GM21515 (cell line): ENCODE data around the gene USH1C.

ENCODE experiments used
- ATAC-seq: cut with Tn5 transposase; IDR thresholded peaks from one replicate; pipeline ENCODE4 v1.9.1; 2021; ENCODE audit not compliant: unreplicated experiment

The USH1C gene

GRCh38 chr11:17550450-17551346, 6.5 kb upstream of the USH1C start:
- ATAC-seq: no peak

- ATAC-seq: no peak
These were observed 4.2 kb upstream of the USH1C start for GRCh38 chr11:17548444-17548843.

DNA sequence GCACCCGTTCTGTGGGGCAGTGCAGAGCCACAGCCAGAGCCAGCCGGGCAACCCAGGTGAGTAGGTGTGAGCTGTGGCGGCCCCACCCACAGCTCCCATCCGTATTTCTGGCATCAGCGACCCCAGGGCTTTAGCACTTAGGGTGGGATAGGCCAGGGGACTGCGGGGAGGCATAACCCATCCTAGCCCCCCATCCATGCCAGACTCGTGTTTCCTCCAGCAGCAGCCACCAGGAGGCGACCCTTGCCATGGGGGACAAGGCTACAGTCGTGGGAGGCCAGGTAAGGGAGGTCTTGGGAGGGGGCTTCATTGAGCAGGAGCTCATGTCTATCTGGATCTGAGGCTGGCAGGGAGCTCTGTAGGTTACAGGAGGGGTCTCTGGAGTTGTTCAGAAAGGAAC, 3.7 kb upstream of the USH1C start:
- ATAC-seq: no peak

GRCh38 chr11:17547051-17547577, 2.9 kb upstream of the USH1C start, which contains the start of gene OTOG:
OTOG (plus strand) TSS chr11:17547259; CDS start chr11:17547373, 114 bp downstream.
- no peak for ATAC-seq

DNA sequence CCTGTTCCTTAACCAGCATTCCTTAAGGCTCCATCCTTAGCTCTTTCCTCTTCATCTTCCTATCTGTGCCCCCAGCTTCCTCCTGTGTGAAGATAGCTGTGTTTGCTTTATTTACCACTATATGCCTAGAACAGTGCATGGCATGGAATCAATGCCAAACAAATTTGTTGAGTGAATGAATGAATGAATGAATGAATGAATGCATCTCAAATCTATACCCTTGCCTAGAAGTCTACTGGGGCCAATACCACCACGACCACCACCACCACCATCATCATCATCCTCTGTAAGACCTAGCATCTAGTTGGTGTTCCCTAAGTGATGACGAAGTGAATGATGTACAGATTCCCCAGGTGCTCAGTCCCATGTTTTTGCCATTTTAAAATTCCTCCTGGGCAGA, 2.0 kb upstream of the USH1C start:
- no peak for ATAC-seq

- no peak for ATAC-seq
These were observed 539 bp downstream of the USH1C start for GRCh38 chr11:17543574-17544180.

DNA sequence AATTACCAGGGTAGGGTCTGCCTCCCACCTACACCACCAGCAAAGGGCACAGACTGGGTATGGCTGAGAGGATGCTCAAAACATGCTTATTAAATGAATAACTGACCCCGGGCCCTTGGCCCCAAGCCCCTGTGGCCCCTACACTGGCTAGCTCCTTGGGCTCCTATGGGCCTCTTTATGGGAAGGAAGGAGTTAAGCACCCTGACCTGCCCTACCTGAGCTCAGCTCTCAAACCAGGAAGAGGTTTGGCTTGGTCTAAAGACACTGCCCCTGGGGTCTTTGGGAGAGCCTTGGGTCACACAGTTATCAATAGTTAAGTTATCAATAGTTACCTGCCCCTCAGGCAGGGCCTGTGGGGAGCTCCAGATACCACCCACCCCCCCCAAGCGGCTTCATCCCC, 1.2 kb downstream of the USH1C start:
- no peak for ATAC-seq

DNA sequence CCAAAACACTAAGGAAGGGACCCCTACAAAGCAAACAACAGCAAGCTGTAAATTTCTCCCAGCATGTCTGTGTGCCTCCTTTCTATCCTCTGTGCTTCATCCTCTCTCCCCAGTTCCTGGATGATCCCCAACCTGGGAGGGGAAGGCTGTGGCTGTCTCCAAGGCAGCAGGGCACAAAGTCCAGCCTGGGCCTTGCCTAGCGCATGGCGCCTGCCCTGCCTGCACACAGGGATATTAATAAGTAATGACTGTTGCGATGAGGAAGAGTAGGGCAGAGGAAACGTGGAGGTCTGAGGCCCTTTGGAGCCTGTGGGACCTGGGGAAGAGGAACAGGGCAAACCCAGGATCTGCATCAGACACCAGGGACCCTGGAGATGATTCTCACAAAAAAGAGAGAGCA, 2.0 kb downstream of the USH1C start:
- ATAC-seq: no peak

- no peak for ATAC-seq
These were observed 2.8 kb downstream of the USH1C start for GRCh38 chr11:17541330-17541885.

DNA sequence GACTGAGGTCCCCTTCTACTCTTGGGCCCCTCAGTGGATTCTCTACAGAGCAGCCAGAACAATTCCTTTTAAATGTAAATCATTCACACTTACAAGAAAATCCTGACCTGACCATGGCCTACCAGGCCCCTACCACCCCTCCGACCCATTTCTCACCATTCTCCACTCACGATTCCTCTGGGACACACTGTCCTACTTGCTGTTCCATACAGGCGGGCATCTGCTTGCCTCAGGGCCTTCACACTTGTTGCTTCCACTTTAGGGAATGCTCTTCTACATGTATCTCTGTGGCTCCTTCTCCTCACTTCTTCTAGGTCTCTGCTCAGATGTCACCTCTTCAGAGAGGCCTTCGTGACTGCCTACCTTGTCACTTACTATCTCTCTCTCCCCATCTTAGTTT, 3.4 kb downstream of the USH1C start:
- no peak for ATAC-seq

- no peak for ATAC-seq
These were observed 5.5 kb downstream of the USH1C start for GRCh38 chr11:17538731-17539130.

DNA sequence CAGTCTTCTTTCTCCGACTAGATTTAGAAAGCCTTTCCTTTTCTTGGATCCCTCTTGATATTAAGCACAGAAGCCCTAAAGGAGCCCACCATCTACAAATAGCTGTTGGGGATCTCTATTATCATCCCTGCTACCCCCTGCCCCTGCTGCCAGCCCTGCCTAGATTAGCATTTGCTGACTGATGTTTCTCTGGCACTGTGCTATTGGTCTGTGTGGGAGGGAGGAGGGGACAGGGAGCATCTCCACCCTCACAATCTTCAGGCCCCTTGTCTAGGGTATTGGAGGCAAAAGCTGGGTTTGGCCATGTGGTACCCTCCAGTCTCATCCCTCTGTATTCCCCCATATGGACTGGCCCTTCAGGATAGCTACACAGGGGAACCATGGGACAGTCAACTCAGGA, 6.2 kb downstream of the USH1C start:
- ATAC-seq: no peak

GRCh38 chr11:17537261-17537660, 7.0 kb downstream of the USH1C start:
- ATAC-seq: no peak

DNA sequence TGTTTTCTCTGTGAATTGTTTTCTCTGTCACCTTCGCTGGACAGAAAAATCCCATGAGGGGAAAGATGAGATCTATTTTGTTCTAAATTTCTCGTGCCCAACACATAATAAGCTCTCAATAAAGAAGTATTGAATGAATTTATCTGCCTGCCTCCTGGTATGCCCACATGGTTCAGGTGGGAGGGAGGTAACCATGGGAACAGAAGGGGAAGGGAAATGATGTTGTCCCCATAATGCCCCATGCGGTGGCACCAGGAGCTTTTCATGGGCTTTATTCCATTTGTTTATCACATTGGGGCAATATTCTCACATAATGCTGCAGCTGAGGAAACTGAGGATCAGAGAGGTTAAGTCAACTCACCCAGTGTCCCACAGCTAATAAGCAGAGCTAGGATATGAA, 8.7 kb downstream of the USH1C start:
- ATAC-seq: no peak

GRCh38 chr11:17533778-17534415, 10.3 kb downstream of the USH1C start:
- no peak for ATAC-seq

GRCh38 chr11:17533341-17533740, 10.9 kb downstream of the USH1C start:
- no peak for ATAC-seq

- ATAC-seq: no peak
These were observed 11.4 kb downstream of the USH1C start for GRCh38 chr11:17532784-17533183.

- ATAC-seq: no peak
These were observed 12.5 kb downstream of the USH1C start for GRCh38 chr11:17531636-17532113.

DNA sequence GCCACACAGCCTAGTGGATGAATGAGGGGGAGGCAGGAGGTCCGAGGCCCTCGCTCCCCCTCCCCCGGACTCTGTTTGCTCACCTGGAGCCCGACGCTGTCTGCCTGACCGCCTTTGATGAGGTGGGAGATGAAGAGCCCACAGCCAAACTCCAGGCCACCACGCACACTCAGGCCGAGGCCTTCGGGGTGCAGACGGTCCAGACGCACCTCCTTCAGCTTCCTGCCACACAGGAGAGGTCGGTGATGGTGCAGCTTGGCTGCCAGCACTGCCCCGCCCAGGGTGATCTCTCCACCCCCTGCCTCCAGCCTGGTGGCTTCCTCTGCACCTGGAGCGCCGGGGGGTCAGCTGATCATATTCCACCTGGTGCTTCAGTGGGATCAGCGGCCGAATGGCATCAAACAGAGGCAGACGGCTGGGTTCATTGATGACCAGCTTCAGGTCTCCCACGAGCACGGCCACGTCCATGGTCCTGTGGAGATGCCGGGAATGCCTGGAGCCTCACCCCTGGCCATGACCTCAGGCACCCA, 13.1 kb downstream of the USH1C start:
- ATAC-seq: no peak

GRCh38 chr11:17529844-17530185, 14.4 kb downstream of the USH1C start:
- ATAC-seq: no peak
